CD4-positive, alpha-beta T cell treated with Interleukin-4 for 4 hours (primary cell): ENCODE measurements around the gene PPP6R1.

Experiments used
- DNase-seq: peaks from one replicate; pipeline ENCODE4 v3.0.0-alpha.2; 2020

The PPP6R1 gene, protein sequence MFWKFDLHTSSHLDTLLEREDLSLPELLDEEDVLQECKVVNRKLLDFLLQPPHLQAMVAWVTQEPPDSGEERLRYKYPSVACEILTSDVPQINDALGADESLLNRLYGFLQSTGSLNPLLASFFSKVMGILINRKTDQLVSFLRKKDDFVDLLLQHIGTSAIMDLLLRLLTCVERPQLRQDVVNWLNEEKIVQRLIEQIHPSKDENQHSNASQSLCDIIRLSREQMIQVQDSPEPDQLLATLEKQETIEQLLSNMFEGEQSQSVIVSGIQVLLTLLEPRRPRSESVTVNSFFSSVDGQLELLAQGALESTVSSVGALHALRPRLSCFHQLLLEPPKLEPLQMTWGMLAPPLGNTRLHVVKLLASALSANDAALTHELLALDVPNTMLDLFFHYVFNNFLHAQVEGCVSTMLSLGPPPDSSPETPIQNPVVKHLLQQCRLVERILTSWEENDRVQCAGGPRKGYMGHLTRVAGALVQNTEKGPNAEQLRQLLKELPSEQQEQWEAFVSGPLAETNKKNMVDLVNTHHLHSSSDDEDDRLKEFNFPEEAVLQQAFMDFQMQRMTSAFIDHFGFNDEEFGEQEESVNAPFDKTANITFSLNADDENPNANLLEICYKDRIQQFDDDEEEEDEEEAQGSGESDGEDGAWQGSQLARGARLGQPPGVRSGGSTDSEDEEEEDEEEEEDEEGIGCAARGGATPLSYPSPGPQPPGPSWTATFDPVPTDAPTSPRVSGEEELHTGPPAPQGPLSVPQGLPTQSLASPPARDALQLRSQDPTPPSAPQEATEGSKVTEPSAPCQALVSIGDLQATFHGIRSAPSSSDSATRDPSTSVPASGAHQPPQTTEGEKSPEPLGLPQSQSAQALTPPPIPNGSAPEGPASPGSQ

GRCh38 chr19:55258828-55259539 is at the start of gene PPP6R1:
Gene PPP6R1, minus strand, starts transcription at chr19:55259017. Its CDS starts 11,914 bp downstream, at chr19:55247103.
- peak; percentile 95 for DNase-seq

GRCh38 chr19:55308281-55308680 is 49.5 kb upstream of the PPP6R1 start:
- no peak for DNase-seq

DNA sequence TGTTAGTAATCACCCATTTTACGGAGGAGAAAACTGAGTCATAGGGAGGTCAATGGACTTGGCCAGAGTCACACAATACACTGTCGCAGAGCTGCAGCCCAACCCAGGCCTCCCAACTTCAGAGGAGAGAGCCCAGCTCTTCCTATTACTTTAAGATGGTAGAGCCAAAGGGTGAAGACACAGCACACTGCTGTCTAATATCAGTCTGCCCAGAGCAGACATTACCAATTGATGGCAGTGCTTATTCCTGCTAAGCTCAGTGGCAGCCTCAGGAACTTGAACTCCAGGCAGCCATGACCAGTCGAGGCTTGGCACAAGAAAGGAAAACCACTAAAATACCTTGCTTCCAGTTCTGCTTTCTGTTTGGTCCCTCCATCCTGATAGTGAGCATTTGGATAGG is 47.9 kb upstream of the PPP6R1 start:
- no peak for DNase-seq

DNA sequence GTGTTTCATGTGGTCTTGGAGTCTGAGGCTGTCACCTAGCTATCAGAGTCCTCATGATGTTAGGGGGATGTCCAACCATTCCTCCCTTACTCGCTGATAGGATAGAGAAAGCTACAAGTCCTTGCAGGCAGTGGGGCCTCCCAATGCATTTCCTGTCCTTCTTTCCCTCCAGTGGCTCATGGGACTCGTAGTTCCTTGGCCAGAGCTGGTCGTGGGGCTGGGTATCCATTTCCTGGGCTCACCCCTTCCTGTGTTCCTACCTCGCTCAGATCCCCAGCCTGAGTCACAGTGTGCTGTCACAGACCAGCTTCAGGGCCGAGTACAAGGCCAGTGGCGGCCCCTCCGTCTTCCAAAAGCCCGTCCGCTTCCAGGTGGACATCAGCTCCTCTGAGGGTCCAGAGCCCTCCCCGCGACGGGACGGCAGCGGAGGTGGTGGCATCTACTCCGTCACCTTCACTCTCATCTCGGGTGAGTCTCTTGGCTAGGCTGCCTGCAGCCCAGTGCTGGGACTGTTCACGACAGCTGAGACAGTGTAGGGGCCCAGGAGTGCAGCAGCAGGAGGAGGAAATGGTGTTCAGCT is 47.3 kb upstream of the PPP6R1 start:
- DNase-seq, result no peak

DNA sequence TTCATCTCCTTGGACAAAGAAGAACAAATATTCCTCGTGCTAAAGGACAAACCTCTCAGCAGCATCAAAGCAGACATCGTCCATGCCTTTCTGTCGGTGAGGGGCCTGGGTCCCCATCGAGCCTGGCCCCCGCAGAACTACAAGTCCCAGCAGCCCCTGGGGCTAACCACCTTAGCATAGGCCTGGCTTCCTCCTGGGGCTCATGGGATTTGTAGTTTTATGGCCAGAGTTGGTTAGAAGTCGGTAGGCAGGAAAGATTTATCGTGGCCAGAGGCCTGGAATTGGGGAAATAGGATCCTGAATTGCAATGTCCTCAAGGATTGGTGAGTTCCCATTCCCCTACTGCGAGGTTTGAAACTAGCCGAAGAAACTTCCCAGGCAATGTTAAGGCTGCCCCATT is 46.7 kb upstream of the PPP6R1 start:
- peak; percentile 46 for DNase-seq

GRCh38 chr19:55304980-55305379 is 46.2 kb upstream of the PPP6R1 start:
- no peak for DNase-seq

- peak; percentile 4 for DNase-seq
Observed at GRCh38 chr19:55304279-55304978, 45.6 kb upstream of the PPP6R1 start.

GRCh38 chr19:55303477-55303876 is 44.7 kb upstream of the PPP6R1 start:
- DNase-seq, result no peak

GRCh38 chr19:55302318-55302703 is 43.5 kb upstream of the PPP6R1 start:
- DNase-seq, result no peak

- DNase-seq, result peak; percentile 85
Observed at GRCh38 chr19:55301459-55302317, 42.9 kb upstream of the PPP6R1 start.

DNA sequence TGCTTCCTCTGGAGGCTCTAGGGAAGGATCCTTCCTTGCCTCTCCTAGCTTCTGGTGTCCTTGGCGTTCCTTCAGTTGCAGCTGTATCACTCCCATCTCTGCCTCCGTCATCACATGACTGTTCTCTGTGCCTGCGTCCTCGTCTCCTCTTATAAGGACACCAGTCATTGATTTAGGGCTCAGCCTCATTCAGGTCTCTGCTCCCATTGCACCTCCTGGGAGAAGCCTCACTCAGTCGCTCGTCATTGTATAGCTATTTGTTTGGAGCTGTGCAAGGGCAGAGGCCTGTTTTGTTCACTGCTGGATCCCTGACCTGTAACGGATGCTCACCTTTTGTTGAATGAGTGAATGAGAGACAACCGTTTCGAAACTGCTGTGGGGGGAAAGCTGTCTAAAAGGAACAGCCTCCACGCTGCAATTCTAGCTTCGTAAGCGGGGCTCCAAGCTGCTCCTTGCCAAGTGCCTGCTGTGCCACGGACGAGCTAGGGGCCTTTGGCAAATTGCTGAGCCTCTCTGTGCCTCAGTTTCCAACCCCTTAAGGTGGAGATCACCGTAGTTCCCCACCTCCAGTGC is 42.2 kb upstream of the PPP6R1 start:
- no peak for DNase-seq

- no peak for DNase-seq
Observed at GRCh38 chr19:55299991-55300390, 41.2 kb upstream of the PPP6R1 start.

GRCh38 chr19:55297267-55297666 is 38.5 kb upstream of the PPP6R1 start:
- no peak for DNase-seq

- DNase-seq, result no peak
Observed at GRCh38 chr19:55289117-55289796, 30.4 kb upstream of the PPP6R1 start.

DNA sequence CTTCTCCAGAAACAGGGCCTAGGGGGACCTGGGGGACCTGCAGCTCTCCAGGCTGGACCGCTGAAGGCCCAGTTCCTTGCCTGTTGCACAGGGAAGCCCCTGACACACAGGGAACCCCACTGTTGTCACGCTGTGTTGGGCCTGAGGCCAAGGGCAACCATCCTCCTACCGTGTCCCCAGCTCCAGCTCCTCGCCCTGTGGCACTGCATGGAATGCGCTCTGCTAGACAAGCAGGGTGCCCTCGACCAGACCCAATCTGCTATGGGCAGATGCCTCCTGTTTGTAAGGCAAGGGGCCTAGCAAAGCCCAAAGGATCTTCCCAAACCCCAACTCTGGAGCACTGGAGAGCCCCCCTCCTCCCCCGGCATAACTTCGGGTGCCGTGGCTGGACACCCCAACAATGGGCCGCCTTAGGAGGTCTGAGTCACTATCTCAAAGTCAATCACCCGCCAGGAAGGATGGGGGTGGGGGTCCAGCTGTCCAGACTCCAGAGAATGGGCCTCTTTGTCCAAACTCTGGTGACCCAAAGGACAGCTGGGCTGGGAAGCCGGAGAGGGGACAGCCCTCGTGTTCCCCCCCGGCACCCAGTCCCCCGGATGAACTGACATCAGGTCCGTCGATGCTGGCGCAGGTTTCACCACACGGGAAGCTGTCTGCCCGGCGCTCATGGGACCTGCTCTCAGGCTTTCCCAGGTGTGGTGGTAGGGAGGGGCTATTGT is 28.7 kb upstream of the PPP6R1 start:
- DNase-seq, result no peak

GRCh38 chr19:55285229-55285890 is 26.5 kb upstream of the PPP6R1 start:
- no peak for DNase-seq

- DNase-seq, result no peak
Observed at GRCh38 chr19:55284405-55285058, 25.7 kb upstream of the PPP6R1 start.
